GM12874 (cell line): ENCODE data around the gene STK10.

Experiments used
- TF ChIP-seq, protein P1 (sequence below): IDR thresholded peaks from 2 replicates; pipeline ENCODE4 v1.5.1; 2011; ENCODE audit warnings: low read depth, mild to moderate bottlenecking, control low read depth, low read length, moderate library complexity; ENCODE audit not compliant: insufficient read depth

Gene STK10

DNA sequence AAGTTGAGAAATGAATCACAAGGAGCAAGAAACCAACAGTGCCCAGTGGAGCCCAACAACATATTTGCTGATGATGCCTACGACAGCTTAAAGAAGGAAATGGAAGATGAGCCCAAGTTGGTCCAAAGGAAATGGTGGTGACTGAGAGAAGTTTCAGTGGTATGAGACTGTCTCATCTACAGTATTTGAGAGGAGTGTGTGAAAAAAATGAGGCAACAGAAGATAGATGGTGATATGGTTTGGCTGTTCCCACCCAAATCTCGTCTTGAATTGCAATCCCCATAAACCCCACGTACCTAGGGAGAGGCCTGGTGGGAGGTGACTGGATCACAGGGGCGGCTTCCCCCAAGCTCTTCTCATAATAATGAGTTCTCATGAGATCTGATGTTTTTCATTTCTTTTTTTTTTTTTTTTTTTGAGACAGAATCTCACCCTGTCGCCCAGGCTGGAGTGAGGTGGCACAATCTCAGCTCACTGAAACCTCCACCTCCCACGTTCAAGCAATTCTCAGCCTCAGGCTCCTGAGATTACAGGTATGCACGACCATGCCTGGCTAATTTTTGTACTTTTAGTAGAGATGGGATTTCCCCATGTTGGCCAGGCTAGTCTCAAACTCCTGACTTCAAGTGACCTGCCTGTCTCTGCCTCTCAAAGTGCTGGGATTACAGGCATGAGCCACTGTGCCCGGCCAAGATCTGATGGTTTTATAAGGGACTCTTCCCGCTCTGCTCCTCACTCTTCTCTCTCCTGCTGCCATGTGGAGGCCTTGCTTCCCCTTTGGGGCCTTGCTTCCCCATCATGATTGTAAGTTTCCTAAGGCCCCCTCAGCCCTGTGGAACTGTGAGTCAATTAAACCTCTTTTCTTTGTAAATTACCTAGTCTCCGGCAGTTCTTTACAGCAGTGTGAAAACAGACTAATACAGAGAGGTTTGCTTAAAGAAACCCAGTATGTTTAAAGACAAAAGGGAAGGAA, 36.2 kb upstream of the STK10 start:
- TF ChIP-seq, protein P1, sequence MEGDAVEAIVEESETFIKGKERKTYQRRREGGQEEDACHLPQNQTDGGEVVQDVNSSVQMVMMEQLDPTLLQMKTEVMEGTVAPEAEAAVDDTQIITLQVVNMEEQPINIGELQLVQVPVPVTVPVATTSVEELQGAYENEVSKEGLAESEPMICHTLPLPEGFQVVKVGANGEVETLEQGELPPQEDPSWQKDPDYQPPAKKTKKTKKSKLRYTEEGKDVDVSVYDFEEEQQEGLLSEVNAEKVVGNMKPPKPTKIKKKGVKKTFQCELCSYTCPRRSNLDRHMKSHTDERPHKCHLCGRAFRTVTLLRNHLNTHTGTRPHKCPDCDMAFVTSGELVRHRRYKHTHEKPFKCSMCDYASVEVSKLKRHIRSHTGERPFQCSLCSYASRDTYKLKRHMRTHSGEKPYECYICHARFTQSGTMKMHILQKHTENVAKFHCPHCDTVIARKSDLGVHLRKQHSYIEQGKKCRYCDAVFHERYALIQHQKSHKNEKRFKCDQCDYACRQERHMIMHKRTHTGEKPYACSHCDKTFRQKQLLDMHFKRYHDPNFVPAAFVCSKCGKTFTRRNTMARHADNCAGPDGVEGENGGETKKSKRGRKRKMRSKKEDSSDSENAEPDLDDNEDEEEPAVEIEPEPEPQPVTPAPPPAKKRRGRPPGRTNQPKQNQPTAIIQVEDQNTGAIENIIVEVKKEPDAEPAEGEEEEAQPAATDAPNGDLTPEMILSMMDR: no peak

DNA sequence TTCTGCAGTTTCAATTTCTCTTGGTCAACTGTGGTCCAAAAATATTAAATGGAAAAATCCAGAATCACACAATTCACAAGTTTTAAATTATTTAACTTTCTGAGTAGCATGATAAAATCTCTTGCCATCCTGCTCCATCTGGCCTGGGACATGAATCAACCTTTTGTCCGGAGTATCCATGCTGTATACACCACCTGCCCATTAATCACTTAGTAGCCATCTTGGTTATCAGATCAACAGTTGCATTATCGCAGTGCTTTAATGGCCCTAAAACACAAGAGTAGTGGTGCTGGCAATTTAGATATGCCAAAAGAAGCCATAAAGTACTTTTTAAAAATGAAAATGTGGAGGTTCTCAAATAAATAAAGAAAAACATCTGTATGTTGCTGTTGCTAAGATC, 31.3 kb upstream of the STK10 start:
- TF ChIP-seq, protein P1: no peak

DNA sequence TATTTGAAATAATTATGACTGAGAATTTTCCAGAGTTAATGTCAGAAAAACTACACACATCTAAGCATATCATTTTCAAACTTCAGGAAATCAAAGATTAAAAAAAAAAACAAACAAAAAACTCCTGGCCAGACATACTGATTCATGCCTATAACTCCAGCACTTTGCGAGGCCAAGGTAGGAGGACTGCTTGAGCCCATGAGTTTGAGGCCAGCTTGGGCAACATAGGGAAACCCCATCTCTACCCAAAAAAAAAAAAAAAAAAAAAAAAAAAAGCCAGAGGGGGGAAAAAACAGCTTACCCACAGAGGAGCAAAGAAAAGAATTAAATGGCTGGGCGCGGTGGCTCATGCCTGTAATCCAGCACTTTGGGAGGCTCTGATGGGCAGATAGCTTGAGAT, 28.3 kb upstream of the STK10 start:
- TF ChIP-seq, protein P1: no peak

DNA sequence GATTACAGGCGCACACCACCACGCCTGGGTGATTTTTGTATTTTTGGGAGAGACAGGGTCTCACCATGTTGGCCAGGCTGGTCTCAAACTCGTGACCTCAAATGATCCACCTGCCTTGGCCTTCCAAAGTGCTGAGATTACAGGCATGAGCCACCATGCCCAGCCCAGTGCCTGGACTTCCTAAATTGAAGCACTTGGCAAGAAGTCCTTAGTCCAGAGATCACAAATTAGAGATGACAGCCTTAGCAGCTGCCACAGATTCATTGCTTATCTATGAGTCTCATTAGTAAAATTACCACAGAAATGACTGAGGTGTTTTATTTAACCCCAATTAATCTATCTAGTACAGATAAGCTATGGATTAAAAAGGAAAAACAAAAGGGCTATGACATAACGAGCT, 25.1 kb upstream of the STK10 start:
- TF ChIP-seq, protein P1: no peak

DNA sequence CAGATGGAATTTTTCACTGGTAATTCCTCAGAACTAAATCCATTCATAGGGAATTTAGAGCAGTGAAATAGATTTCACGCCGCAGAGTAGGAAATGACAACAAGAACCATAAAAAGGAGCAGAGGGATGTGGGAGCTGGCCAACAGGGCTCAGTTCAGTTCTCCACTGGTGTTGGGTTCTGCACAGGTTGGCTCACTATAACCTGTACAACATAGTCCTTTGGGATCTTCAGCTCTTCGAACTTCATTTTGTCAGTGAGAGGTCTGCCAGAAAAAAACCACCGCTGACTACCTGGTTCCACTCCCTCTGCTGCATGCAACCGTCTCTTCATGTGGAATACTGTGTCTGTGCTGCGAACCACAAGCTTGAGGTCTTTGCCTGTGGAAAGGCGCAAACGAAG, 23.7 kb upstream of the STK10 start:
- TF ChIP-seq, protein P1: no peak

DNA sequence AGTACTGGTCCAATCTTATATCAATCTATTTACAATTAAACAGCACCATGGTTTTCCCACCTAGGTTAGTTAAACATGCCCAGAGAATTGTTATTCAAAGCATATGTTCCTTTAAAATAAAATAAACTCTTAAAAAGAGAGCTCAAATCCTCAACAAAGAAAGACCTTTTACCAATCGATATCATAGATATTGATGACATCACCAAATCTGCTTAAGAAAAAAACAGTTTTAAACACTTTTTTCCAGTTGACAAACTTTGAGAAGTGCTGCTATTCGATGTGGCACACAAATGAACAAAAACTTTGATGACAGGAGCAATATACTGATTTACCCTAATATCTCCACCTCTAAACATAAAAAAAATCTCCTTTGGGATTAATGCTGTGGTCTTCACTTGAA, 21.7 kb upstream of the STK10 start:
- TF ChIP-seq, protein P1: no peak

DNA sequence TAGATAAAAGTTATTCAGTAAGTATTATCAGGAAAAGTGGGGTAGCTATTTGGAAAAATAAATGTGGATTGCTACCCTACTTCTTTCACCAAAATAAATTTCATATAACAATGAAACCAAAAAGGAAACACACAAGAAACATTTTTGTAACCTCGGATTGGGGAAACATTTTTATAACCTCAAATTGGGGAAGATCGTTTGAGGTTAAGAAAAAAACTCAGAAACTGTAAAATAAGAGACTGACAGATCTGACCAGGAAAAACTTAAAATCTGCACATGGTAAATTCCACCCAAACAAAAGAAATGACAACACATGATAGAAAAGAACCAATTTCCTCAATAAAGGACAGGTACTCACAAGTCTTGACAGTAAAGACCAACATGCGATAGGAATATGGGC, 19.5 kb upstream of the STK10 start:
- TF ChIP-seq, protein P1: no peak
